NCI-H187 treated with DMSO at 0.1 percent for 48 hours (cell line): ENCODE results near the gene SLC30A2.

Experiments used
- DNase-seq: peaks from one replicate; lab custom pipeline; 2025; lab: John Stamatoyannopoulos, UW

SLC30A2 gene

DNA sequence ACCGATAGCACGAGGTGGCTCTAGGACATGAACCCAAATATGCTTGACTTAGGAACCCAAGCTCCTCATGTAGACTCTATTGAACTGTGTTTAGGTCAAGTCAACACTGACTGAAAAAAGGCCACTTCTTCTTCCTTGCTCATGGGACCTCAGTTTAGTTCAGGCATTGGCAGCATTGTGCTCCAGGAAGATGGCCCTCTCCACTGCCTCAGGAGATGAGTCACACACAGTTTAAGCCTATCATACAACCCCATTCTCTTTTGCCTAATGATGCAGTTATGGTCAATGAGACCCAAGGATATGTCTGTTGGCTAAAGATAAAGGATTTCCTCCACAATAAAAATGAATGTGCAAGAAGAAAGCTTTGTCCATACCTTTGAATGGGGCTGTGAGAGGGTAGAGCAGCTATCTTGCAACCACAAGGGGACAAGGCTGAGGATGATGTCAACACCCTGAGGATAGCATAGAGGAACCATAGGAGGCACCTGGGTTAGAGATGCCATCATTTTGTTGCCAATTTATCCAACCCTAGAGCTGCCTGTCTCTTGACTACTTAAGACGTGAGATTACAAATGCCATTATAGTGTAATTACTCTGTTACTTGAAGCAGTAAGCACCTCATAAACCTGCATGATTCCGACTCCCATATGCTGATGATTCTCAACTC lies 24.5 kb upstream of the SLC30A2 start:
- DNase-seq, result no peak

DNA sequence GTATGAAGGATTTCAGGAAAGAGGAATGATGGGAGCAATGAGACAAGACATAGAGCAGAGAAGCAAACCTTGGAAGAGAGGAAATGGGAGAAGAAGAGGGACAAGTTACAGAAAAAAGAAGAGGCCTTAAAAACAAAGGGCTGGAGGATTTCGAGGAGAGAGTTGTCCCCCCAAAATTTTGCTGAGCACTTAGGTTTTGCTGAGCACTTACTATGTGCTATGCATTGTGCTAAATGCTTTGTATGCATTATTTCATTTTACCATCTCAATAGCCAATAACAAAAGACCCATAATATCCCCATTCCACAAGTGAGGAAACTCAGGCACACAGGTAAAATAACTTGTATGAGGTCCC lies 24.0 kb upstream of the SLC30A2 start:
- no peak for DNase-seq

DNA sequence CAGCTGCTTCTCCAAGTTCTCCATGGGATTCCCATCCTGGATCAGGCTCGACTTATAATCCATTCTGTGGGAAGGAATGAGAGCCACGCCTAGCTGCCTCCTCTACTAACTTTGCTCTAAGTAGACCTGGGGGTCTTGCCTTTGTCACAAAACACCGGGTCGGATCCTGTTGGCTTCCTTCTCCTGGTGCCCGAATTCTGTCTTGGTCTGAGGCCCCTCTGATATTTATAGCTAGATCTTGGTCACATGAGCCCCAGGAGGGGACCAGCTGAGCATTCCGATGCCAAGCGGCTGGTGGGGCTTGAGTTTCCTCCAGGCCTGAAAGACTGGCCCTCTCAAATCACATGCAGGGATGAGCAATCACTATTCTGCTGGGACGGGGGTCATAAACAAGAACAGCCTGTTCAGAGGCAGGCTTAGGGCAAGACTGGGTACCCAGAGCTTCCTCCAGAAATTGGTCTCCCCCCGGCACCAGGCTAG lies 21.6 kb upstream of the SLC30A2 start, which contains the start of gene TRIM63:
TSS of gene TRIM63 (minus strand) at position 199 of the 480 bp plus-strand sequence. CDS start at position 63, 136 bp downstream.
- DNase-seq, result no peak

DNA sequence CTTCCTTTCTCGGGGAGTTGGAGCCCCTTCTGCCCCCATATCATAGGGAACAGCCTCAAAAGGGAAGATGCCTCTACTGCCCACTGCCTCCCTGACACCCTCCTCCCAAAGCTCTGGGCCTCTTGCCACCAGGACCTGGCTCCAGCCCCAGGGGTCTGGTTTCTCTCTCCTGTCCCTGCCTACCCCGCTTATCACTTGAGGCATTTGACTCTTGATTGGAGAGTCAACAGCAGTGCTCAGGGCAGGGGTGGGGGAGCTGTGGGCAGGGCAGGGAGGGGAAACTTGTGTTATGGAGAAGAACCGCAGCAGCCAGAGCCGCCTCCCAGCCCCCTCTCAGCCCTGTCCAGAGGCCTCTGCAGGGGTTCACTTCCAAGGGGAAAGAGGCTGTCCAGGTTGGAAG lies 20.9 kb upstream of the SLC30A2 start:
- DNase-seq, result no peak

DNA sequence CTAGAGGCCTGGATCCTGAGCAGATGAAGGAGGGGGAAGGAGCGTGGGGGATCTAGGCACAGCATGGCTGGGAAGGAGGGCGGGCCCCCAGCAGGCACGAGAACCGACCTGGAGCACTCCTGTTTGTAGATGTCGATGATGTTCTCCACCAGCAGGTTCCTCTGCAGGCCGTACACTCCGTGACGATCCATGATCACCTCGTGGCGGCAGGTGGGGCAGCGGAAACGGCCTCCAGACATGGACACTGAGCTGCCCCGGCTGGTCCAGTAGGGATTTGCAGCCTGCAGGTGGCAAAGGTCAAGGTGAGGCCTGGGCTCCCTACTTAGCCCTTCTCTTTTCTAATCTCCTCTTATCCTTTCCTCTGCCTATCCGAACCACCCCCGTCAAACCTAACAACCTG lies 20.2 kb upstream of the SLC30A2 start:
- DNase-seq, result no peak

DNA sequence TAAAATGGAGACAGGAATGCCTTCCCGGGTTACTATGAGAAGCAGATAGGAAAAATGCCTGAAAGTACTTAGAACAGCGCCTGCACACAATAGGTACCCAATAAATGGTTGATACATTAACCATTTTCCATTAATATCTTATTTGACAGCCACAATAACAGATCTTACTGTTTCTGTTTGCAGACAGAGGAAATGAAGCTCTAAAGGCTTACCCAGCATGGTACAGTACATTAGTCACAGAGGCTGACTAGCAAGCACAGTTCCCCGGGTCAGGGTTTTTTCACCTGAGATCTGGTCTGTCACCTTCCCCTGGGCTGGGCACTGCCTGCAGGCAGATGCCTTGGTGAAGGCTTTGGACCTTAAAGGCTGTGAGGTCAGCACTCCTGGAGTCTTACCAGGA lies 18.6 kb upstream of the SLC30A2 start:
- DNase-seq, result no peak

DNA sequence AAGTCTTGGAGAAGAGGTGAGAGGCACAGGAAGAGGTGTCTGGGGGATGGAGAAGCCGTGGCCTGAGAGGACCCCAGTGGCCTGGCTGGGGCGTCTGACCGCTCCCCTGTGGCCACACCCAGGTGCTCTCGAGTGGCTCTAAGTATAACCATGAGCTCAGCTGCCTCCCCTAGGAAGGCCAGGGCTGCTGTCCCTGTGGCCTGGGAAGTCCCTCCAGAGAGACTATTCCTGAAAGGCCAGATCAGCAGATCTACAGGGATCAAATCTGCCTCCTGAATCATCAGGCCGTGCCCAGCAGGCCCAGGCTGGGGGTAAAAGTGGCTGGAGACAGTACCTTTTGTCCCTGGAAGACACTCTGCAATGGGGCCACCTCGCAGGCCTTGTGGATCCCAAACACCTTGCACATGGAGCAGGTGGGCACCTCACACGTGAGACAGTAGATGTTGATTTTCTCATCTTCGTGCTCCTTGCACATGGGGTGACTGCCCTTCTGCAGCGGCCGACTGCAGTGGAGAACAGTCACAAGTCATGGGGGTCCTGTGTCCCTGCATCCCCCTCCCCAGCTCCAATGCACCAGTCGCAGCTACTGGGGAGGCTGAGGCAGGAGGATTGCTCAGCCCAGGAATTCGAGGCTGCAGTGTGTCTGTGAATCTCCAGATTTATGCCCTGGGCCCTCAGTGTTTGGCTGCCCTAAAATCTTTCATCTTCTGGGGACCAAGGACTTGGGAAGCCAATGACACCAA lies 15.1 kb upstream of the SLC30A2 start:
- no peak for DNase-seq

DNA sequence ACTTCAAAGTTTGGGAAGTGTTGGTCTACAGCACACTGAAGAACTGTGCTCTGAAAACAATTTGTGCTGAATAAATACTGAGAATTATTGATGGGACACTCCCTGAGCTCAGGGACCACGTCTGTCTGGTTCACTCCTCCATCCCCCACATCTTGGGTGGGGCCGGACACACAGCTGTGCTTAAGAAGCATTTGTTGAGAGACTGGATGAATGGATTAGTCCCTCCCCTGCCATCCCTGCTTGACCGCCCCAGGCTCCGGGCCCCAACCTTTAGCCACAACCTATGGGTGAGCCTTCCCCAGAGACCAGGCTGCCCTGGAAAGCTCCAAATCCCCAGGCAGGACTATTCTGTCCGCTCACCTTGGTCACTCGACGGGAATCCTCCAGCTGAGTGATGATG lies 14.0 kb upstream of the SLC30A2 start:
- DNase-seq, result no peak

DNA sequence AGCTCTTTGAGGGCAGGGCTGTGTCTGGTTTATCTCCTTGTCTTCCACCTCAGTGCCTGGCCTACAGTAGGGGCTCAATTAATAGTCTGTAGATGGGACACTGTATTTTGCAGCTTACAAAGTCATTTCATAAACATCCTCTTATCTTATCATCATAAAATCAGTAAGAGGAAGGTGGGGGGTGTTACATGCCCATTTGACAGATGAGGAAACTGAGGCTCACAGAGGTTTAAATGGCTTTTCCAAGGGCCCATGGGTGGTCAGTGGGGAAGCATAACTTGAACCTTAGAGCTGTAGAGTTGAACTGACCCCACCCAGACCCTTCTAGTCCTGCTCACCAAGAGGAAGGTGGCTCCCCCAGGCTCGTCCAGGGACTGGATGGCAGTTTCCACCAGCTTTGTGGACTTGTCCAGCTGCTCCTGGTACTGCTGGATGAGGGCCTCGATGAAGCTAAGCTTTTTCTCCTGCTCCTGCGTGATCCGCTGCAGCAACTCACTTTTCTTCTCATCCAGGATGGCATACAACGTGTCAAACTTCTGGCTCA lies 12.2 kb upstream of the SLC30A2 start:
- no peak for DNase-seq

DNA sequence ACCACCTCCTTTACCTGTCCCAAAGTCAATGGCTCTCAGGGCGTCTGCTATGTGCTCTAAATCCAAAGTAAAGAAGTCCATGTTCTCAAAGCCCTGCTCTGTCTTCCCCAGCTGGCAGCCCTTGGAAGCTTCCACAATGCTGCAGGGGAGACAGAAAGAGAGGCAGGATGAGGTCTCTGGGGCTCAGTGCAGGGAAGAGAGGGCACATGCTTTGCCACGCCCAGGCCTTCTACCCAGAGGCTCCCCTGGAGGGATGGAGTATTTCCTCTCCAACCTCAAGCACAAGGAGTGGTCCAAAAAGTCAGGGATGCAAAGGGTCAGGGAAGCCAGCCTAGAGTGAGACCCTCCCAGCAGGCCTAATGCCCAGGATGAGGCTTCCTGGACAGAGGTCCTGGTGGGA lies 11.3 kb upstream of the SLC30A2 start:
- no peak for DNase-seq

DNA sequence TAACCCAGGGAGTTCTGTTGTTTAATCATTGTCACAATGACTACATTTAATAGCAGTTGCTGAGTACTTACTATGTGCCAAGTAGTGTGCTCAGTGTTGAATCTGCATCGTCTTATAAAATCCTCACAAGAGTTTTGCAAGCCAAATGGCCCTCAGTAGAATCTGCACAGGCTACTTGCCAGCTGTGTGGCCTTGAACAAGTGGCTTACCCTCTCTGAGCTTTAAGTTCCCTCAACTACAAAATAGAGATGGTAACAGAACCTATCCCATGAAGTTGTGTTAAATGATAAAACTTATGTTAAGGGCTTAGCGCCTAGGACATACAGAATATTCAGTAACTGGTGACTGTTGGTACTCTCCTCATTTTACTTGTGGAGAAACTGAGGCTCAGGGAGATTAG lies 9.1 kb upstream of the SLC30A2 start:
- DNase-seq, result no peak

DNA sequence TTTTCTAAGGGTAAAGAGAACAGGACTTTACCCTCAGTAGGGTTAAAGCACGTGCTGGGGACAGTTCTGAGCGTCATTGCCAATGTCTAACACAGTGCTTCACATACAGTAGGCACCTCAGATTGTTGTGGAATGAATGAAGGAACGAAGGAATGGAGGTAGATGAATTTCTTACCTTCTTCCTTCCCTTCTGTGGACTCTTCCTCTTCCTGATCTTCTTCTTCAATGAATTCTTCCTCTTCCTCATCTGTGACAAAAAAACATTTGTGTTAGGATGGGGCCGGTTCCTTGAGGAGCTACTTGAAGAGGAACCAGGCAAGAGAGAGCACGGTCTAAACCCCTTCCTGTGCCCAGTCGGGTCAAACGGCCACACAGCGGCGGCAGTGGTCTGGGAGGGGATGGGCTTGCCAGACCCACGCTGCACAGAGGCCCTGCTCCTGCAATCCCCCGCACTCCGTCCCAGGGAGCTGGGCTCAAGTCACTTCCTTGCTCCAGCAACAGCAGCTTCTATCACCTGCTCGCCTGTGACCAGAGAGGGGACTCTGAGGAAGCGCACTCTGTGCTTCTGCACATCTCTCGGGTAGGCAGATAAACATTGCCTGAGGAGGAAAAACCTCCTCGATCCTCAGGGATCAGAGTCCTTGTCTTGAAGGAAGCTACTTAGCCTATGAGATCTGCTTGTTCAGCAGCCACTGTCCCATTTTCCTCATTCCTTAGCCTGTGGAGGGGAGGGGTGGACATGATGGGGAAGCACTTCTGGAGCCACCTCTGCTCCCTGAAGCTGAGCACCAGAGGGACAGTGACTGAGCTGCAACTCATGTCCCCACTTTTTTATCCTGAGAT lies 8.0 kb upstream of the SLC30A2 start:
- no peak for DNase-seq

DNA sequence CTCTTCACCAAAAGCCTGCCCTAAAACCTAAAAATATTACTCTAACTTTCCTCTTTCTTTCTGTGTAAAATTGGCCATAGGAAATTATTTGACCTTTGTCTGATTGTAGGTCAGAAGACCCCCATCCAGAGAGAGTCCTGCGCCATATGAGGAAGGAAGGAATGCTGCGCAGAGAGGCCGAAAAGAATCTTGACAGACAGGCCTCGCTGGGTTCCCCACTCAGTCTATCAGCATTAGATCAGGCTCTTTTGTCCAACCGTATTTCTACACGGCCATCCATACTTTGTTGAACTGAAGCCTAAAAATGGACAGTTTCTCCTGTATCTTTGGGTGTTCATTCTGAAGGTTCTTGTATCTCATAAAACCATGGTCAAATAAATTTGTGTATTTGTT lies 4.3 kb upstream of the SLC30A2 start:
- no peak for DNase-seq

DNA sequence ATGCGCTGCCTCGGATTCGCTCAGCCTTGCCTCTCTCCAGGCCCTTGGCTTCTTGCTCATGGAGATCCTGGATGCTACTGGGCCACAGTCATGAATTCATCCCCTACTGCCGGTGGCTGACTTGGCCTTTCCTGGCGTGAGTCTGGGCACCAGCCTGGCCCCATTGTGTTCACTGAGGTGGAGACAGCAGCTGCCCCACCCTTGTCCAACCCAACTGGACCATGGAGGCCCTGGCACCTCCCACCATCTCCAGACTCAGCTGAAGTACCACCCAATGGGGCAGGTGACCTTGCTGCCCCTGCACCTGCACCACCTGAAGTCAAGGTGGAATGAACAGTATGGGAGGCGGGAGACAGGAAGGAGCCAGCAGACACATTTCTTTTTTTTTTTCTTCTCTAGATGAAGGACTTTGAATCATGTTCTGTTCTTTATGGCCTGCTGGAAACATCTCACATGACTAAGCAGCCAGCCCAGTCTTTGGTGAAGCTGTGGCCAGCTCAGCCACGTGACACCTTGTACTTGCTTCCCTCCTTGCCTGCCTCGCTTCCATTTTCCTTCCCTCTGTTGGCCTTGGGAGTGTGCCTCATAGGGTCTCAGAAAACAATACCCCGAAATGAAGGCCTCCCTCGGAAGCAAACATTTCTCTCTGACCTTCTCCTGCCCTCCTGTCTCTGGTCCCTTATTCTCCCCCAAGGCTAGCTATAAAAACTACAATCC lies 3.8 kb upstream of the SLC30A2 start:
- no peak for DNase-seq

DNA sequence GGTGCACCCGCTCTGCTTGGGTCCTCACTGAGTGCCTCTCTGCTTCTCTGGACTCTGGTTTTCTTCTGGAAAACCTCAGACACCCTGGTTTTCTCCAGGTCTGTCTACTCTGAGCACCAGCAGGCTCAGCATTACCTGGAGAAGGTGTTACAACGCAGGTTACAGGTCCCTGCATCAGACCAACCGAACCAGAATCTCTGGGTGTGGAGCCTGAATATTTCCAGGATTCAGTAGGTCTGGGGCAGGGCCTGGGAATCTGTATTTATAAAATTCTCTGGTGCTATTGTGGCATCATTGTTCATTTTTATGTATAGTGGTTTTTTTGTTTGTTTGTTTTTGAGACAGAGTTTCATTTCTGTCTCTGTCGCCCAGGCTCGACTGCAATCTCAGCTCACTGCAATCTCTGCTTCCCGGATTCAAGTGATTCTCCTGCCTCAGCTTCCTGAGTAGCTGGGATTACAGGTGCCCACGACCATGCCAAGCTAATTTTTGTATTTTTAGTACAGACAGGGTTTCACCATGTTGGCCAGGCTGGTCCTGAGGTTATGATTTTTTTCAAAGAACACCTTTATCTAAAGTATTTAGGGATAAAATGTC lies 1.5 kb upstream of the SLC30A2 start:
- DNase-seq, result no peak

DNA sequence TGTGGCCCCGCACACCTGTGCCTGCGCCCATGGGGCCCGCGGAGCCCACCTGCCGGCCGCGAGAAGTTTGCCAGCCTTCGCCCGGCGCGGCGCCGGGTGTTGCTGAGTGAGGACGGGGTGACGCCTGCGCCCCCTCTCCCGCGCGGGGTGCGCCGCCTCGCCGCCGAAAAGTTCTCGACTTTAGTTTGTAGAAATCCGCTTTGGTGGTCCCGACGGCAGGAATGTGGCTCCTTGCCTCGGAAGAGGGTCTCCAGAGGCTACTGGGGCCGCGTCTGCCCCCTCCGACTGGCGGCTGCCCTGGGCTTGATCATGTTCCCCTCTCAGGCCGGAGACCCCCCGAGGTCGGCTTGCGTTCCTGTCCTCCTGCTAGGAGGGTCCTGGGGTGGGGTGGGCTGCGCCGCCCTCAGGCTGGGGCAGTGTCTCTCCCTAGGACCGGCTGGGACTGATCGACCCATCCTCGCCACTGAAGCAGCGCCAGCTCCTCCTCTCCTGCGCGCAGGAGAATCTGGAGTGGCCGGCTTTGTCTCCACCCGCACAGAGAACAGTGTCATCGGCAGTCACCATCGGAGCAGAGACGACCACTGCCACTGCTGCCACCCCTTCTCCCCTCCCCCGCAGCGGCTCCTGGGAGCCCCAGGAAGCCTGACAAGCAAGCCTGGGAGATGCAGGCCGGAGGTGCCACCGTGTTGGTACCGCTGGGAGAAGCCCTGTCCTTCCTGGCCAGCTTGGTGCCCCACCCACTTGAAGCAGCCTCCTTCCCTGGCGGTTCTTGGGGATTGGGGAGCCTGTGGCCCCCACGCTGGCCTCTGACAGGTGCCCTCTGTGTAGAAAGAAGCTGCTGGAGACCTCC lies 553 bp upstream of the SLC30A2 start:
- DNase-seq, result no peak

DNA sequence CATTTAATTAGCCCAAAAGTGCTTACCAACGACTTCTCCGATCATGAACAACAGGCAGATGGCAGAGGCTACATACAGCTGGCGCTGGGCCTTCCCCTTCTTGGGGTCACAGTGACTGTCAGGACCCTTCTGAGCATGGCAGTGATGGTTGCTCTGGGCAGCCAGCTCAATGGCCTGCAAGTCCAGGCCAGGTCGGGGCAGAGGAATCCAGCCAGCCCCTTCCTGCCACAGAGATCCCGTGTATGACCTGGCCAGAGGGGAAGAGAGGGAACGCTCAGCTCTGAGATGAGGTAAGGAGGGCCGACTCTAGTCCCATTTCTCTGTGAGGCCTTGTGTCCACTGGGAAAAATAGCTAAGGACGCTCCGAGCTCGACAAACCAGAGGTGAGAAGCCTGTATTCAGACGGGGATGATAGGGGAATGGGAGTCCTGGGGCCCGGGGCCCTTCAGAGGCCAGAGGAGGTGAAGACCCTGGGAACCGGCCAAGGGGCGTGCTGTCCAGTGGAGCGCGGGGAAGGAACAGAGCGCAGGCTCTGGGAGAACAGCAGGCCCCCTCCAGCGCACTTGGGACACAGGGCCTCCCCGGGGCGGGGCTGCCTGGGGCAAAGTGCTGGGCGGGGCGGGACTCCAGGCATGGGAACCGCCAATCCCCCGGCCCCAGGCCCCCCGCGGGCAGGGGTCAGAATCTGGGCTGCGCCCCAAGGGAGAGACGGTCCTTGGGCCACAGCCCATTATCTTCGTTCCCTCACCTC lies 772 bp downstream of the SLC30A2 start:
- no peak for DNase-seq

DNA sequence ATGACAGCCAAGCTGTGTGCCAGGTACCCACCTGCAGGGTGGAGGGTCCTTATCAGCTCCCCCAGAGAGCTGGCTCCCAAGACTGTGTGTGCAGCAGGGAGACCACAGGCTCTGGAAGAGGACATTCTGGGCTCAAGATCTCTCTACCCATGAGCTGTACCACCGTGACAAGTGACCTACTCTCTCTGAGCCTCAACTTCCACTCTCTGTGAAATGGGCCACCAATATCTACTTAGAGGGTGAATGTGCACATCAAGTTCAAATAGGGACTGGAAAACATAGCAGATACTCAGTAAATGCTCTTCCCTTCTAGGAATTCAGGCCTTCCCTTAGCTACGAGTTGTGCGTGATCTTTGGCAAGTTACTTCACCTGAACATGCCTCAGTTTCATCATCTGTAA lies 1.5 kb downstream of the SLC30A2 start:
- DNase-seq, result no peak

DNA sequence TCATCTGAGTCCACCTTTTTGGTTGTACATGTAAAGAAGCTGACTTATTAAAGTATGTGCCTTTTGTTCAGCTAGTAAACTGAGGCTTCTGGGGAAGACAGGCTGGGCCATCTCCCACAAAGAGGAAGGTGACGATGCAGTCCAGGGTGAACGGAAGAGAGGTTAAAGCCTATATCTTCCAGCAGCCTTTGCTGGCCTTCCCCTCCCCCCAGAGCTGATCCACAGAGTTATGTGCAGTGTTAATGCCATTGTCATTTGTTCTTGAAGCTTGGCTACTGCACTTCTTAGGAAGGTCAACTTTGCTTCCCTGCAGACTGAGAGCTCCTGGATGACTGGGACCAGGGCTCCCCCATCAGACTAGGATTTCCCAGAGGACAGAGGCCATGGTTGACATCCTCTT lies 2.2 kb downstream of the SLC30A2 start:
- DNase-seq, result no peak

DNA sequence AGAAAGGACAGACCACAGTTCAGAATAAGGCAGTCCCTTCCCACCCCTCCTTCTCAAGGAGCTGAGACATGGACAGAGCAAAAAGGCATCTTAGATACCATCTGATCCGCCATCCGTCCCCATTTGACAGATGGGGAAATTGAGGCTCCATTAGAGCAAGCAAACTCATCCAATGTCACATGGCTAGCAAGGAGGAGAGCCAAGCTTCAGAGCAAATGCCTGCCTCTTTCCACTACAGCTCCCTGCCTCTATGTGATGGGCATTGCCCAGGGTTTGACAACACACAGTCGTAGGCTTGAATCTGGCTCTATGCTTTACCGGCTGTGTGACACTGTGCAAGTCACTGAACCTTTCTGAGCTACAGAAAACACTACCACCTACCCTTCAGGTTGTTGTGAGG lies 3.9 kb downstream of the SLC30A2 start:
- DNase-seq, result no peak
